ENCODE data around the gene NR3C2. TPM values are rescaled to one million over a fixed set of nuclear protein-coding genes. Genes with fewer than 3 reads are reported as not detected.

NR3C2 gene
- total RNA-seq, 1 donor from 2014 or later = 0.54 TPM

GRCh38 chr4:148112231-148112982 lies 329.8 kb downstream of the NR3C2 start:
- TF ChIP-seq, protein P1, sequence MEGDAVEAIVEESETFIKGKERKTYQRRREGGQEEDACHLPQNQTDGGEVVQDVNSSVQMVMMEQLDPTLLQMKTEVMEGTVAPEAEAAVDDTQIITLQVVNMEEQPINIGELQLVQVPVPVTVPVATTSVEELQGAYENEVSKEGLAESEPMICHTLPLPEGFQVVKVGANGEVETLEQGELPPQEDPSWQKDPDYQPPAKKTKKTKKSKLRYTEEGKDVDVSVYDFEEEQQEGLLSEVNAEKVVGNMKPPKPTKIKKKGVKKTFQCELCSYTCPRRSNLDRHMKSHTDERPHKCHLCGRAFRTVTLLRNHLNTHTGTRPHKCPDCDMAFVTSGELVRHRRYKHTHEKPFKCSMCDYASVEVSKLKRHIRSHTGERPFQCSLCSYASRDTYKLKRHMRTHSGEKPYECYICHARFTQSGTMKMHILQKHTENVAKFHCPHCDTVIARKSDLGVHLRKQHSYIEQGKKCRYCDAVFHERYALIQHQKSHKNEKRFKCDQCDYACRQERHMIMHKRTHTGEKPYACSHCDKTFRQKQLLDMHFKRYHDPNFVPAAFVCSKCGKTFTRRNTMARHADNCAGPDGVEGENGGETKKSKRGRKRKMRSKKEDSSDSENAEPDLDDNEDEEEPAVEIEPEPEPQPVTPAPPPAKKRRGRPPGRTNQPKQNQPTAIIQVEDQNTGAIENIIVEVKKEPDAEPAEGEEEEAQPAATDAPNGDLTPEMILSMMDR (IDR thresholded peaks at IDR 0.05; ENCODE audit: unreplicated experiment) = no peak
- no peaks in the 10 kb centered on the region for H3K4me1 Mint-ChIP-seq (ENCODE audit: unreplicated experiment)
- H3K4me3 Mint-ChIP-seq (ENCODE audit: unreplicated experiment) = no peak overlapping the region
- H3K27me3 Mint-ChIP-seq (ENCODE audit: unreplicated experiment) = no peaks in the 10 kb centered on the region
- no peak for DNase-seq (ENCODE audit: low spot score)
- H3K9me3 Mint-ChIP-seq (ENCODE audit: unreplicated experiment) = no peaks in the 10 kb centered on the region
- H3K27ac Mint-ChIP-seq (ENCODE audit: unreplicated experiment) = no peak overlapping the region
- H3K36me3 Mint-ChIP-seq (ENCODE audit: low read depth, unreplicated experiment) = no peaks in the 10 kb centered on the region

DNA sequence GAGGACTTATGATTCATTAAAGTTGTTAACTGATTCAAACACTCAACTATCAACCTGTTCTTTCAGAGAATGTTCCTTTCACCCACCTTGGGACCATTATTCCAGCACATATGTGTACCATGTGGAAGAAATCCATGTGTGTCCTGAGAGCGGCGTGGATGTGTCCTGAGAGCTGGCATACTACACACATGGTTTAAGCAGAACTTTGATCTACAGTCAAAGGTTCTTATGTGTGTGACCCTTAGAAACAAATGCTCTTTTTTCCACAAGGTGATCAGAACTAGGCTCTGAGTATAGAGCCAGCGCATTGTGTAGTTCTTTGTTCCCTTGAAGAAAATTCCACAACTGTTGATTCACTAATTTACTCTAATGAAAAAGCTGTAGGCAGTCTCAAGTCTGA lies 332.0 kb downstream of the NR3C2 start:
- Mint-ChIP-seq H3K27ac (ENCODE audit: unreplicated experiment) (no peak overlapping the region), H3K36me3 (ENCODE audit: low read depth, unreplicated experiment) (no peaks in the 10 kb centered on the region), H3K9me3 (ENCODE audit: unreplicated experiment) (no peaks in the 10 kb centered on the region), H3K27me3 (ENCODE audit: unreplicated experiment) (no peaks in the 10 kb centered on the region), H3K4me3 (ENCODE audit: unreplicated experiment) (no peak overlapping the region), H3K4me1 (ENCODE audit: unreplicated experiment) (no peaks in the 10 kb centered on the region)
- no peak for DNase-seq (ENCODE audit: low spot score)
- TF ChIP-seq, protein P1 (IDR thresholded peaks at IDR 0.05; ENCODE audit: unreplicated experiment) = no peak

- Mint-ChIP-seq H3K4me1 (ENCODE audit: unreplicated experiment) (no peaks in the 10 kb centered on the region), H3K9me3 (ENCODE audit: unreplicated experiment) (no peaks in the 10 kb centered on the region), H3K4me3 (ENCODE audit: unreplicated experiment) (no peak overlapping the region), H3K27me3 (ENCODE audit: unreplicated experiment) (no peaks in the 10 kb centered on the region), H3K36me3 (ENCODE audit: low read depth, unreplicated experiment) (no peaks in the 10 kb centered on the region), H3K27ac (ENCODE audit: unreplicated experiment) (no peak overlapping the region)
- TF ChIP-seq, protein P1 (IDR thresholded peaks at IDR 0.05; ENCODE audit: unreplicated experiment) = no peak
- no peak for DNase-seq (ENCODE audit: low spot score)
These were observed 333.0 kb downstream of the NR3C2 start for GRCh38 chr4:148109216-148109615.

DNA sequence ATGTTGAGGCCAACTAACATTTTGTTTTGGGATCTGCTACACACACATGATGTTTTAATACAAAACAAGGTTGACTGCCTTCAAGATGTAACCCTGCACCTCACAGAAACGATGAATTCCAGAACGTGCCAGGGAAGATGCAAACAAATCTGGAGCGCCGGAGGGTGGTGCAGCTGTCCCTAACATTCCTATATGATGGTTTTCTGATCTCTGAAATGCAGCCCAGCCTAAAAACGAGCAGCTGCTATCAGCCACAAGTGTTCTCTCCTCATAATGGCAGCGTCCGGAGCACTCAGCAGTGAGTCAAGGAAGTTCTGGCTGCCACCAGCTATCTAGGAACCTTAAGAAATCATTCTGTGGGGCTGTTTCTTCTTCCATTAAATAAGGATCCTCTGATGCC lies 333.4 kb downstream of the NR3C2 start:
- Mint-ChIP-seq H3K4me3 (ENCODE audit: unreplicated experiment) (no peak overlapping the region), H3K4me1 (ENCODE audit: unreplicated experiment) (no peaks in the 10 kb centered on the region), H3K9me3 (ENCODE audit: unreplicated experiment) (no peaks in the 10 kb centered on the region), H3K36me3 (ENCODE audit: low read depth, unreplicated experiment) (no peaks in the 10 kb centered on the region), H3K27me3 (ENCODE audit: unreplicated experiment) (no peaks in the 10 kb centered on the region), H3K27ac (ENCODE audit: unreplicated experiment) (no peak overlapping the region)
- TF ChIP-seq, protein P1 (IDR thresholded peaks at IDR 0.05; ENCODE audit: unreplicated experiment) = no peak
- no peak for DNase-seq (ENCODE audit: low spot score)

DNA sequence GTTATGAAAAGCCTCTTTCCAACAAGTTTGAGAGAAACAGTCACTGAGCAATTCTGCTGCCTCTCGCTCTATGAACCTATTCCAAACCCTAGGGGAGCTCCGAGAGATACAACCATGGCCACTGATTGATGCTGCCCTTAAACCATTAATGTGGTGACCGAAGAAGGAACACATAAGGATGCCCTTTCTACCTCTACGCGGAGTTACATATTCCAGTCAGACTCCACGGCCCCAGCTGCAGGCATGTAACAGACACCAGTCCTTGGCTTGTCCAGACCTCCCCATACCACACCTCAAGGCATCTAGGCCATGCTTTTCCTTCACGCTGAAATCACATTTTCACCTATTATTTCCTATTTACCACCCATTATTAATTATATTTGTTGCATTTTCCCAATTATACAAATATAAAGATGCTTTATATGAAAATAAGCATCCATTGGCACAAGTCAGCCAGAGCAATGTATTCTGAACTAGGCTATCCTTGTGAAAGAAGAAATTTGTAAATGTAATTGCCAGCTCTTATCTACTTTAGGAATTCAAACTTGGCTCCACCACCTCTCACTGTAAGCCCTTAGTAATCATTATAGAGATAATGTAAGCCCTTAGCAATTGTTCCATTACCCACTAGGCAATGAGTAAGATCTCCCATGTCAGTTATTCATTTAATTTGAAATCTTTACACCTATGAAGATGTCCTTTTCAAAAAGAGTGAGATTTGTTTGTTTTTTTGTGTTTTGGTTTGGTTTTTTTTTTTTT lies 338.4 kb downstream of the NR3C2 start:
- no peaks in the 10 kb centered on the region for H3K36me3 Mint-ChIP-seq (ENCODE audit: low read depth, unreplicated experiment)
- no peak for DNase-seq (ENCODE audit: low spot score)
- H3K4me3 Mint-ChIP-seq (ENCODE audit: unreplicated experiment) = no peak overlapping the region

More for the DNA sequence above, 338.4 kb downstream of the NR3C2 start:
- no peaks in the 10 kb centered on the region for H3K4me1 Mint-ChIP-seq (ENCODE audit: unreplicated experiment)
- TF ChIP-seq, protein P1 (IDR thresholded peaks at IDR 0.05; ENCODE audit: unreplicated experiment) = no peak
- no peaks in the 10 kb centered on the region for H3K9me3 Mint-ChIP-seq (ENCODE audit: unreplicated experiment)
- H3K27me3 Mint-ChIP-seq (ENCODE audit: unreplicated experiment) = no peaks in the 10 kb centered on the region
- H3K27ac Mint-ChIP-seq (ENCODE audit: unreplicated experiment) = no peak overlapping the region
